Activated CD4-positive, alpha-beta T cell treated with anti-CD3 and anti-CD28 coated beads, Interleukin-2, Interleukin-6, amounts not matched to agents 100 ng/mL and 50 ng/mL, durations not matched to agents 16 hours and 8 hours (primary cell): ENCODE results near the gene ITK.
A peak's percentile ranks its signal among the peaks of the same experiment; 100 is the strongest.

Experiments
- DNase-seq: peaks from one replicate; pipeline ENCODE4 v3.0.0-alpha.2; 2020

The ITK gene

GRCh38 chr5:157248821-157249470 is 68.3 kb downstream of the ITK start:
- DNase-seq: peak; percentile 57

GRCh38 chr5:157252711-157253465 is 72.2 kb downstream of the ITK start:
- DNase-seq: peak; percentile 88

- peak; percentile 44 for DNase-seq
Observed at GRCh38 chr5:157253547-157253946, 72.9 kb downstream of the ITK start.

- DNase-seq: no peak
Observed at GRCh38 chr5:157258450-157258849, 77.8 kb downstream of the ITK start.

- DNase-seq: peak; percentile 64
Observed at GRCh38 chr5:157259699-157260098, 79.1 kb downstream of the ITK start.

DNA sequence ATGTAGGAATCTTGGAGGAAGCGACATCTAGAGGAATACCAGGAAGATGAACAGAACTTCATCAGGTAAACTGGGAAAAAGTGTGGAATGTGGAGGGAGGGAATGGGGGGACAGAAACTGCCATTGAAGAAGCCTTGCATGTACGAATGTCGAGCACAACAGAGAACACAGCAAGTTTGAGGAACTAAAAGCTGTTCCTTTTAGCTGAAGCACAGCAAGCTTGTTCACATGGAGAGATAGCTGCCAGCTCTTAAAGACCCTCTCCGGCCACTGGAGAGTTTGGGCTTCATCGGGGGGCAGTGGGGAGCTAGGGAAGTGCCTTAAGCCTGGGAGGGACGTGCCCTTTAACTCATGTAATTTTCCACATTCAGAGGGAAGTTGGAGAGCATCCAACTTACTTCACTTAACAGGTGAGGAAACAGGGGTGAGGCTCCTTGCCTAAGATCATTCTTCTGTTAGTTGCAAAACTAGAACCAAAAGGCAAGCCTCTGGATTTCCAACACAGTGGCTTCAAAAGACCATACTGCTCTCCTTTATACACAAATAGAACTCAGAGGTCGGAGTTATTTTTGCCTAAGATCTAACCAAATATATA is 83.0 kb downstream of the ITK start:
- no peak for DNase-seq

DNA sequence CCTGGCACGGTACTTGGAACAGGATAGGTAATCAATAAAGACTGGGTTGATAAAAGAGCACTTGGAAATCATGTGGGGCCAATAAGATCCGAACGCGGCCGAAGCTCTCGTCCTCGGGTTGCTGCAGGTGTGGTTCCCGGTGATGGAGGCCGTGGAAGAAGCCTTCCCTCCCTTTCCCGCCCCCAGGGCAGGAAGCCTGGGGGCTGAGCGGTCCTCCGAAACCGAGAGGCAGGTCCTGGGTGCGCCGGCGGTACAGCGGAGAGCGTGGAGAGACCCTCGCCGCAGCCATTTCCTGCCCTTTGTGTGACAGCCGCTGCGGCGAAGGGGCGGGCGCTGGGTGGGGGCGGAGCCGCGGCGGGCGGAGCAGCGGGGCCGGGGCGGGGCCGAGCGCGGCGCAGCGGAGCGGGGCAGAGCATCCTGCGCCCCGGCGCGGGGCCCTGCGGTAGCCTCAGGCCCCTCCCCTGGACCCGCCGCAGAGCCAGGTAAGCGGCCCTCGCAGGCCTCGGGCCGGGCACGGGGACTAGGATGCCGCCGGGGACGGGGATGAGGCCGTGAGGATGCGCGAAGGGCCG is 85.2 kb downstream of the ITK start, which contains the start of gene CYFIP2:
Gene CYFIP2, plus strand, starts transcription at position 410 of the 572 bp plus-strand sequence. CDS start 19,239 bp downstream, outside the sequence.
- peak; percentile 90 for DNase-seq

DNA sequence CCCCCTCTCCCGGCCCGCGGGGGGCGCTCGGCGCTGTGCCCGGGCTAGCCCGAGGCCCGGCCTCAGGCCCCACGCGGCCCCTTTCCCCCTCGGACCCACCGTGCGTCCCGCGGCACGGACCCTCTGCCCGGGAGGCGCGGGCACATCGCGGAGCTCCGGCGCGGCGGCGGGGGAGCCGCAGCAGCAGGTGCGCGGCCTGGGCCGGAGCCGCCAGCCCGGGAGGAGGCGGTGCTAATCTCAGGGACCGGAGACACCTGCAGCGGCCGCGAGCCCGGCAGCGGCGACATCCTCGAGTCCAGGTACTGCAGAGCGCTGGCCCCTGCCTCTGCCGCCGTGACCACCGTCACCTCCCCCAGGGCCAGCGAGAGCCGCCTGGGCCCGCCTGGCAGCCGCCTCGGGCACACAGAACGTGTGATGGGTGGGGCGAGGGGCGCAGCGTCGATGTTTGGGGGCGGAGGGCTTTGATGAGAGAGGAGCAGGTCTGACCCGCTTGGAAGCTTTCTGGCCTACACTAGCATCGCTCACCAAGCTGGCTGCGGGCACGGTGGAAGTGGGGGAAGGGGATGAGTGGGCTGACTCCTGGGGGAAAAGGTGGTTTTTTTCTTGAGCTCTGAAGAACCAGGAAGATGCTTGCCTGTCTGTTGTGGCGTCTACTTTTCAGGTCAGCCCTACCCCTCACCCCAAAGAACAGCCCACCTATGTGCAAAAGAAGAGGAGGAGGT is 85.8 kb downstream of the ITK start:
- DNase-seq: peak; percentile 60

DNA sequence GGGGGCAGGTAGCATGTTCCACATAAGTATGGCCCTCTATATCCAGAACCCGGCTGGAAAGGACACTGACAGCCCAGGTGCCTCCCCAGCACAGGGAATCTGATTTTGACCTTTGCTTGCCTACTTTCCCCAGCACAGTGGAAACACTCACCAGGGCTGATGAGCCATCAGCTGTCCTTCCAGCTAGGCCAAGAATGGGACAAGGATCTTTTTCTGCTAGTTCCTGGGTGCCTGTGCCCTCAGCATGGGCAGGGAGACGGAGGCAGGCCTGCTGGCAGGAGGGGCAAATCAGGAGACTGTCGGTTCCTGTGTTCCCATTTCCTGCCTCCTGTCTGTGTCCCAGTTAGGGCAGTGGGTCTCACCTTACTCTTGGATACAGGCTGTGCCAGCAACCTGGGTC is 86.4 kb downstream of the ITK start:
- DNase-seq: no peak

DNA sequence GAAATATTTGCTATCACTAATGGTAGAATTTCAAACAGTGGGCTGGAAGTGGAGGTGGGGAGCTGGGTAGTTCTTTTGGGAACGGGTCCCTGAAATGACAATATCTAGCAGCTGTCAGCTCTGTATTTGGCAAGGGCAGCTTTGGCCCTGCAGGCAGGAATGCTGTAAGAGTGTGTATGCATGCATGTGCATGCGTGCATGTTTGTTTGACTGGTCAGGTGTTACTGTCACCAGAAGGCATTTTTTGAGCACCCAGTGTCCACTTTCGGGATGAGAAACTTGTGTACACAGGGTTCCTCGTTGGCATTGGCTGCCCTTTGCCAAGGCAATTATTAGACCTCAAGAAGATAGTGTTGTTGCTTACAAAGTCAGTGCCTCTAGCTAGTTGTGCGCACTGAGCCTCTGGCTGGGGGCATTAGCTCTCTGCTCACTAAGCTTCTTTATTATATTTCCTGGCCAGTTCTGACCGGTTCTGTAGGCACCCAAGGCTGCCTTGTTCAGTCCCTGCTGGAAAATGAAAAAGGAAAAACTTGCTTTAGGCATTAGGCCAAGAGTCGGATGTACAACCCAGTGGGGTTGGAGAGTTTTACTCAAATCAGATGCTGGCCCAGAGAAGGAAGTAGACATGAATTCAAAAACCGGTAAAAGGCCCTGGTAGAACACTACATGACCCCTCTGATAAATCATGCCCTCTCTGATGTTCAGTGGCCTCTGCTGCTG is 87.3 kb downstream of the ITK start:
- DNase-seq: no peak

- peak; percentile 53 for DNase-seq
Observed at GRCh38 chr5:157269165-157269671, 88.6 kb downstream of the ITK start.

DNA sequence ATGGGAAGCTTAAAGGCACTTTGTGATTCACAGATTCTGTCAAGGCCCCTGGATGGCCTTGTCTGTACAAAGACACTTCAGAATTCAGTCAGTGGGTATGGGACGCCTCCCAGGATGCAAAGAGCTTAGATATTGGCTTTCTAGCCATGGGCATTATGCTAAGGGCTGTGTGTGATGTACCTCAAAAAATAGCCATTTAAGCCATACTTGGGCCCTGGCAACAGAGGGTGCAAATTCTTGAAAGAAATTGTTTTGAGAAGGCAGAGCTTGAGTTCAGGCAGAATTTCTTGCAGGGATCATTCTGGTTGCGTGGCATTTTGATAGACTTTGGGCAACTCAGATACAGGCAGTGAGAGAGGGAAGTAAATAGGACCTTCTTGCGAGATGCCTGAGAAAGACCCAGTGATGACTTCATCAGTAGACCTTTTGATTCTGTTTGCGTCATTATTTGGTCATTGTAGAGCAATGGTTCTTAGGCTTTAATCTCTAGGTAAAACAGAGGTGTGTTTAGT is 89.2 kb downstream of the ITK start:
- peak; percentile 71 for DNase-seq

GRCh38 chr5:157270771-157271170 is 90.1 kb downstream of the ITK start:
- no peak for DNase-seq

GRCh38 chr5:157271740-157272271 is 91.2 kb downstream of the ITK start:
- peak; percentile 95 for DNase-seq

GRCh38 chr5:157273131-157273556 is 92.5 kb downstream of the ITK start:
- DNase-seq: peak; percentile 80

- DNase-seq: no peak
Observed at GRCh38 chr5:157275403-157275802, 94.8 kb downstream of the ITK start.

DNA sequence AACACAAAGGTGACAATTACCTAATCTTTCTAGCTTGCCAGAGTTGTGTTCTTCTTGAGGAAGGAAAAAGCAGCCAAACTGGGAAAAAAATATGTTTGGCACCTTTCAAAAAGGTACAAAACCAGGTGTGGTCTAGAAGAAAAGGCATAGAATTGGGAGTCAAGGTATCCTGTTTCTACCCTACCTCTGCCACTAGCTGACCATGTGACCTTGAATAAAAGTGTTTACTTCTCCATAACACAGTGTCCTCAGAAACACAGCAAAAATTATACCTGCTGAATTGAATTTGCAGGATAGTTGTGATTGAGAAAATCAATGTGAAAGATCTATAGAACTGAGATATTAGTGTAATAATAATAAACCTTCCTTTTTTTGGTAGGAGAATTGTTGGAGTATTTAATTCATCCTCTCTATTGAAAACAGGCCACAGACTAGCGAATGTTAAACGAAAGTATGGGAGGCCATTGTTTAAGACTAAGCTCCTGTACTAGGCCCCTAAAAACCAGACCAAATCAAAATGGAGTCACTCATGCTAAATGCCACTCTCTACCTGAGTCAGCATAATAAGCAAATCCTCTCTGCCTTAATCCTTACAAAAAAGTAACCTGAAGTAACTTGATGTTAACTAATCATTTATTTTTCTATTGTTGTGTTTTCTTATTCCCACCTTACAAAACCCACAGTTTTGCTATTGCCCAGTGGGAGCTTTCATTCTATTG is 97.8 kb downstream of the ITK start:
- no peak for DNase-seq

DNA sequence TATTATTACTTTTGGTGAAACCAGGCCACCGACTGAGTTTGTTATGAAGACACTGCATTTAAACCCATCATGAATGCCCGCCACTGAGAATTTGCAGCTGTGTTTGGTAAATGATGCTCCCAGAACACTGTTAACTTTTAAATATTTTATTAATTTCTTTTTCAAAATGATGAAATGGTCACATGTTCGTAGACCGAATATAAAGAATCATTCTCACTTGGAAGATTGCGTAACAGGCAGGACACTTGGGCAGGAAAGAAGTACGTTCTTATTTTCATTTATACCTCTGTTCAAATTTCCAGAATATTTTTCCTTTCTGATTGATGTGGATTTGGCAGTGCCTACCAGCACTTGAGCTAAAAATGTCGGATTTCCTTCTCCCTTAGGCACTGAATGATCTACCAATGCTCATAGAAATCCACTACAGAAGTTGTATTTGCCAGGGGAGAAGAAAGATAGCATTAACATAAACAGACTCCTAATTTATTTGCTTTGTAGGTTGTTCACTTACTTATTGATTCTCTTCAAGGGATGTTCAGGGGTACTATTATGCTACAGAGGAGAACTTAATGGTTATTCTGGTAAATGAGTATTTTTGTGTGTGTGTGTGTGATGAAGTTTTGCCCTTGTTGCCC is 99.1 kb downstream of the ITK start:
- DNase-seq: no peak

DNA sequence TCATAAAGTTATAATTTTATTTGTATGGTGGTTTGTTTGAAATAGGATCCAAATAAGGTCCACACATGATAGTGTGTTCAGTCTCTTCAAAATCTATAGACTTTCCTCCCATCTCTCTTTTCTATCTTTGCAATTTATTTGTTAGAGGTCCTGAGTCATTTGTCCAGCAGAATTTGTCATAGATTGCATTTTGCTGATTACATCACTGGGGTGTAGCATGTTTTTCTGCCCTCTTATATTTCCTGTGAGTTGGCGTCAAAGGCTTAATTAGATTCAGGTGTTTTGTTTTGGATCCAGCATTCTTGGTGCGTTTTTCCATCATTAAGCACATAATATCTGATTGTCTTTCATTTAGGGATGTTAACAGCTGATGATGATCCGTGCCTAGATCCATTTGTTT is 100.3 kb downstream of the ITK start:
- peak; percentile 19 for DNase-seq

DNA sequence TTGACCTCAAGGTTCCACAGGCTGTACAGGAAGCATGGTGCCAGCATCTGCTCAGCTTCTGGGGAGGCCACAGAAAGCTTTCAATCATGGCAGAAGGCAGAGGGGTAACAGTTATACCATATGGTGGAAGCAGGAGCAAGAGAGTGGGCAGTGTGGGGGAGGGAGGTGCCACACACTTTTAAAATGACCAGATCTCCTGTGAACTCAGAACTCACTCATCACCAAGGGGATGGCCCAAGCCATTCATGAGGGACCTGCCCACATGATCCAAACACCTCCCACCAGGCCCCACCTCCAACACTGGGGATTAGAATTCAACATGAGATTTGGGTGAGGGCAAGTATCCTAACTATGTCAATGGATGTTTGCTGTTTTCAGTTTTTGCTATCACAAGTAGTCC is 101.5 kb downstream of the ITK start:
- no peak for DNase-seq
